H7 (cell line): Measurements from ENCODE around the gene PBX3. TPM values are rescaled to one million over a fixed set of nuclear protein-coding genes. Genes with fewer than 3 reads are reported as not detected.
"Not testable (repeated sequence)": the region's sequence is repeated elsewhere in the genome, so short reads cannot be mapped to it uniquely, and the experiment has no call there.

Source experiments
- DNase-seq: peaks from one replicate; pipeline ENCODE4 v3.0.0; 2012
- H3K27me3 ChIP-seq: 2 replicates; pipeline ENCODE4 v1.6.0; 2011; ENCODE audit warnings: mild to moderate bottlenecking, low read length; ENCODE audit not compliant: control insufficient read depth, insufficient read depth
- H3K36me3 ChIP-seq: replicated peaks from 2 replicates; pipeline ENCODE4 v1.5.1; 2011; ENCODE audit warnings: low read length; ENCODE audit not compliant: control insufficient read depth, insufficient read depth
- H3K4me3 ChIP-seq: 2 replicates; pipeline ENCODE4 v1.5.1; 2011; ENCODE audit warnings: low read depth, mild to moderate bottlenecking, control low read depth, low read length, moderate library complexity; ENCODE audit not compliant: insufficient read depth
- total RNA-seq: library from RNA; depleted of rRNA; stranded (reverse); fragments of >200 nt; shearing (Covaris generic); gene quantifications from 2 replicates; pipeline ENCODE4 v1.2.3, GENCODE V29; 2014

PBX3 gene
- total RNA-seq, 1 experiment from 2014 or later: 46.9 TPM

DNA sequence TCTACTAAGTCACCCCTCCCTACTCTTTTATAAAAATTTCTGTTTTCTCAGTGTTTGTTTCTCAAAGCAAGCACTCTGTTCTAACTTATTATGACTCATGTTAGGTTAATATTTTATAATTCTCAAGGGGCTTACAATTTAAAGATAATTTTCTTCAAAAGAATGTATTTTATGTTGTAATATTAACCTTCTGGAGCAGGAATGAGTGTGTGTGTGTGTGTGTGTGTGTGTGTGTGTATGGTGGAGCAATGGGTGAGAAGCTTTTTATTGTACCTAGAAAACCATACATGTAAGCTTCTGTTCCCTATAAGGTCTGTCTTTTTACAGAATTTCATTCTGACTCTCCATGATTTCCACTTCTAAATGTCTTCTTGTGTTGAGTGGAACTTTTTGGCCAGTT, 63.0 kb downstream of the PBX3 start:
- DNase-seq: no peak
- no peak overlapping the region for H3K4me3 ChIP-seq
- no peaks in the 10 kb centered on the region for H3K27me3 ChIP-seq
- H3K36me3 ChIP-seq: no peaks in the 10 kb centered on the region

DNA sequence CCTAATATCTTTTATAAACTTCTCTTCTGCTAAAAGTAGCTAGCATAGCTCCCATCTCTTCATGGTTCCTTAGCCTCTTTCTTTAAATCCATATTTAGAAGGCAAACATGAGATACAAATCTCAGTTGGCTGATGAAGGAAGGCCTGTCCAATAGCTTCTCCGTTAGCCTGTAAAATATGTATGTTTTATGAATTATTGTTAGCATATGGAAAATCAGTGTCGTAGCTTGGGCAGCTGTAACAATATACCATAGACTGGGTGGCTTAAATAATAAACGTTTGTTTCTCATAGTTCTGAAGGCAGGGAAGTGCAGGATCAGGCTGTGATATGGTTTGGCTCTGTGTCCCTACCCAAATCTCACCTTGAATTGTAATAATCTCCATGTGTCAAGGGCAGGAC, 63.8 kb downstream of the PBX3 start:
- H3K4me3 ChIP-seq: no peak overlapping the region
- no peaks in the 10 kb centered on the region for H3K36me3 ChIP-seq
- DNase-seq: no peak
- H3K27me3 ChIP-seq: no peaks in the 10 kb centered on the region

DNA sequence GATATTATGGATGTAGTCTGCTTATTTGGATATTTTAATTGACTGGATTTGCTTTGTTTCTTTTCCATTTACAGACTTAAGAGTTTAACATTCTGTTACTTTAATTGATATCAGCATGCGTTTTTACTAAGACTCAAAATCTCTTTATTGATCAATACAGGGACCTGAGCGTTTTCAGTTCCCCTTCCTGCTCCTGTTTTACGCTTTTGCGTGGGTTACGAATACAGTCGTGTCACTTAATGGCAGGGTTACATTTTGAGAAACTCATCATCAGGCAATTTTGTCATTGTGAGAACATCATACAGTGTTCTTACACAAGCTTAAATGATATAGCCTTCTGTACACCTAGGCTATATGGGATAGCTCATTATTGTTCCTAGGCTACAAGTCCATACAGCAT, 65.2 kb downstream of the PBX3 start:
- no peak for DNase-seq
- no peaks in the 10 kb centered on the region for H3K36me3 ChIP-seq
- no peaks in the 10 kb centered on the region for H3K27me3 ChIP-seq
- no peak overlapping the region for H3K4me3 ChIP-seq

DNA sequence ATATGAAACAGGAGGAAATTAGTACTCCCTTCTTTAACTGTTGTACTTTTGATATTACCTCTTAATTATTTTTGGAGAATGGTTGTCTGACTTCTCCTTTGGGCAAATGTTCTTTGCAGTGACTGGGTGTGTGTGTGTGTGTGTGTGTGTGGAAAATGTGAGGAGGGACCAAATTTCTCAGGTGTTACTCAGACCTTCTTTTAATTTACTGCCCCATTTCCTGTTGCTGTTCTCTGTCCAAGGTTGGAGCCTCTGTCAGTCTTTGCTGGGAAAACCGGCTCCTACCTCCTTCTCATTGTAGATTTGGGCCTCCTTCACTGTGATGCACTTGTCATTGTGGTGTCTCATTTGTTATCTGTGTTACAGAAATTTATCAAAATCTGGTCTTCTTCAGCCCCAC, 68.4 kb downstream of the PBX3 start:
- H3K36me3 ChIP-seq: no peaks in the 10 kb centered on the region
- H3K4me3 ChIP-seq: no peak overlapping the region
- H3K27me3 ChIP-seq: no peaks in the 10 kb centered on the region
- DNase-seq: no peak

DNA sequence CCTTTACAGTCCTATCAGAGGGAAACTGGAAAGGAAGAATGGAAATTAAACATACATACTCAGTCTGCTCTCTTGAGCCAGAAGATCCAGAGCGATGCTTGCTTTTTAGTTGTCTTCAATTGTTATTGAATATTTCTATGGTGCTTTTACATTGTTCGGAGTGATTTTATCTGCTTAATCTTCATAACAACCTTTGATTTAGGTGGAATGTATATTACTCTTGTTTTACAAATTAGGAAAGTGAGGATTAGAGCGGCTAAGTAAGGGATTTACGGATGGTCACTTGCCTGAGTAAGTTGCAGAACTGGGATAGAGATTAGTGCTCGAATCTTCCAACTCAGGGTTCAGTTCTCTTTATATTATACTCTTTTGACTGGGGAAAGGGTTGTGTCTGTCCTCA, 69.1 kb downstream of the PBX3 start:
- DNase-seq: no peak
- no peaks in the 10 kb centered on the region for H3K27me3 ChIP-seq
- H3K36me3 ChIP-seq: no peaks in the 10 kb centered on the region
- no peak overlapping the region for H3K4me3 ChIP-seq

DNA sequence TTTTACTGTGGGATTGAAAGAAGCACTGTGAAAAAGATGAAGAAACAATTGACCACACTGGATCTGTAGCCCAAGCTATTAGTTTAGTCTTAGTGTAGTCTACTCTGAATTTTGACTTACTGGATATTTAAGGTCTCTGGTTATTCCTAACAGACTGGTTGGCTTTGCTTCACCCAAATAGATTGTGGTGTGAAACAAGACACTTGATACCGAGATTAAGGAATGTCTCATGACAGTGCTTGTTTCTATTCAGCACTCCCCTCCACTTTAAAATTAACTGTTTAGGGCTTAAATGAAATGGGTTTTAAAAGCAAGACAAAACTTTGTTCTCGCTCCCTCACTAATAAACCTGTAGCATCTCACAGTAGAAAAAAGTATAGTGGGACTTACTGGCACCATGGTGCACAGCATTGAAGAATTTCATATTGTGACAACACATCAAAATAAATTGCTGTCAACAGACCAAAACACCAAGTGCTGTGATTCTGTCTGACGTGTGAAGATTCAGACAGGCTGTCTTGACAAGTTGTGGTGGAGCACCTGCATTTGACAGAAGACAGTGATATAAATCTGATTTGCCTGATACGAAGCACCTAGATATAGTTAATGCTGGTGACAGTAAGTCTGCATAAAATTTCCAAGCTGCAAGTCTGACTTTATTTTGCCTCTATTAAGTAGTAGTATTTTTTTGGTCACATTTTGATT, 73.1 kb downstream of the PBX3 start:
- no peak for DNase-seq
- Histone ChIP-seq H3K4me3 (no peak overlapping the region), H3K36me3 (no peaks in the 10 kb centered on the region), H3K27me3 (no peaks in the 10 kb centered on the region)

DNA sequence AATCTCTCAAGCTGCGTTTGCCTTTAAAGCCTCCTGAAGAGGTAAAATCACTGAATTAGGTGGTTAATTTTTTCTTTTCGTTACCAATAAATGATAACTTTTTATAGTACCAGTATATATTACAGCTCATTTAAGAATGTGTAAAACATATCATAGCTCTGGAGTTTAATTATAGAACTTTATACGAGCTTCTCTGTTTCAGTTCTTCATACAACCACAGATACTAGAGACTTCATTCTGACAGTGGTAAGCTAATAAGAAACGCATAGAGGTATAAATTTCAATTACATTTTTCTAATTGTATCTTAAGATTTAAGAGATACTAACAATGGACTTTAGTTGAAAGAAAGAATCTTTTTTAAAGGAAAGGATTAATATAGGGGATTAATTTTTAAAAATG, 73.9 kb downstream of the PBX3 start:
- DNase-seq: no peak
- no peaks in the 10 kb centered on the region for H3K36me3 ChIP-seq
- no peak overlapping the region for H3K4me3 ChIP-seq
- no peaks in the 10 kb centered on the region for H3K27me3 ChIP-seq

DNA sequence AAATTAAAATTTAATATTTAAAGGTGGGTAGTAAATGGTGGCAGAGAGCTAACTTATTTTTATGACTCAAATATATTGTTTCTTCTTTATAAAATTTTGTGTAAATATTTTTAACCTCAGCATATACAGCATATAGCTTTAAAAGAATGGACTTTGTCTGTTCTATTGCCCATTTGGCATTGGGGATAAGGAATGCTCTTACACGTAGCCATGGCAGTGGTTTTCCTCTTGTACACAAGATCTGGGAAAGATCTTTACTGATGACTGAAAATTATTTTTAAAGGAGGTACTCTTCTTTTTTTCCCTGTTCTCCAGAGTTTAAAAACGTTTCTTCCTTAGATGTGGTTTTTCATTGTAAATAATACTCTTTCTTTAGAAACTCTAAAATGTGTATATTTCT, 75.0 kb downstream of the PBX3 start:
- H3K27me3 ChIP-seq: no peaks in the 10 kb centered on the region
- DNase-seq: no peak
- H3K4me3 ChIP-seq: no peak overlapping the region
- no peaks in the 10 kb centered on the region for H3K36me3 ChIP-seq

DNA sequence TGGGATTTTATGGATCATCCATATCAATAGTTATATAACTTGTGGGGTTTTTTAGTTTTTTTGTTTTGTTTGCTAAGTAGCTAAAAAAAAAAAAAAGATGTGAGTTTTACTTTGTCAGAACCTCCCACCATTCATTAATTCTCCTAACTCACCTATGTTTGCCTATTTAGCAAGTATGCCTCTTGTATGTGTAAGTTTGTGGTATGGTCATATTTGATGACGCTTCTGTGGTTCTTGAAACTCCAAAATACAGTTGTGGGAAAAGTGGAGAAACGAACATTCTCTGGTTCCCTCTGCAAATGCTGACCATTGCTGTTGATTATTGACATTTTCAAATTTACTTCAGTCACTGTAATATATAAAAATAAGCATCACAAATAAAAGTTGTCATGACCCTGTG, 75.7 kb downstream of the PBX3 start:
- no peak for DNase-seq
- Histone ChIP-seq H3K27me3 (no peaks in the 10 kb centered on the region), H3K4me3 (no peak overlapping the region), H3K36me3 (no peaks in the 10 kb centered on the region)

DNA sequence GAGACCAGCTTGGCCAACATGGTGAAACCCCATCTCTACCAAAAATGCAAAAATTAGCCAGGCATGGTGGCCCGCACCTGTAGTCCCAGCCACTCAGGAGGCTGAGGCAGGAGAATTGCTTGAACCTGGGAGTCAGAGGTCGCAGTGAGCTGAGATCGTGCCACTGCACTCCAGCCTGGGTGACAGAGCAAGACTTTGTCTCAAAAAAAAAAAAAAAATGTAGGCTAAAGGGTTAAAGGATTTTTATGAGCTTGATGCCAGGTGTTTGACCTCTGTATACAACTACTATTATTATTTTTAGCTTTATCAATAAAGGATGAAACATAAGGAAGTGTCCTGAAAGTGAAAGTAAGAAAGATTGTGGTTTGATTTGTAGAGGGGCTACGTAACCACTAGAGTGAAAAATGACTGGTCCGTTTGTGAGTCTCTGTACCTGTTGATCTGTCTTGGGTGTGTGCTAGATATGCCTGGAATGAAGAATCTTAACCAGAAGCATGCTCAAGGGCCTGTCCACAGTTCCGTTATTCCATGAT, 76.8 kb downstream of the PBX3 start:
- not testable (repeated sequence) for H3K4me3 ChIP-seq, H3K27me3 ChIP-seq, DNase-seq, H3K36me3 ChIP-seq

DNA sequence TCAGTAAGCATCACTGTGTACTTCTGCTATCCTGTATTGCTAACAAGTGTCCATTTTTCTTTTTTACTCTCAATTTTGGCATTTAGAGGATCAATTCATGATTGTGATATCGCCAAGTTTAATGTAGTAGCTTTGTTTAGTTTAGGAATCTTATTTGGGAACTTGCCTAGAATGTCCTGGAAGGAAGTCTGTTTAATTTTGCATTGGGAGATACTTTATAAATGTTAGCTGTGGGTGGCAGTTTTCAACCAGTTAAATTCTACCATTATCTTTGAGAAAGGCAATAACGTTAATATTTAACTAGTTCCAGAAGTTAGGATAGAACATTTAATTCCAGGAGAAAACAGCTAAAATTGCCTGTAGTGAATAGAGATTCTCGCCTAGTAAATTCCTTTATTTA, 78.6 kb downstream of the PBX3 start:
- Histone ChIP-seq H3K4me3 (no peak overlapping the region), H3K27me3 (no peaks in the 10 kb centered on the region), H3K36me3 (no peaks in the 10 kb centered on the region)
- no peak for DNase-seq

DNA sequence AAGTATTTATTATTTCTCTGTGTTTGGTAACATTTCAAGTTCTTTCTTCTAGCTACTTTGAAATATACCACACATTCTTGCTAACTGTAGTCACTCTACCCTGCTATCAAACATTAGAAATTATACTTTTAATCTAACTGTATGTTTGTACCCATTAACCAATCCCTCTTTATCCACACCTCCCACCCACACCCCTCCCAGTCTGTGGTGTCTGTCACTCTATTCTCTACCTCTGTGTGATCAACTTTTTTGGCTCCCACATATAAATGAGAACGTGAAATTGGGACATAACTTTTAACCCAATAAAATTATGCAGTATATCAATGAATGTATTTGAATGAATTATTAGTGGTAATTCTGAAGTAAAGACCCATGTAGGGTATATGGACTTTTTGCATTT, 79.7 kb downstream of the PBX3 start:
- Histone ChIP-seq H3K4me3 (no peak overlapping the region), H3K27me3 (no peaks in the 10 kb centered on the region), H3K36me3 (no peaks in the 10 kb centered on the region)
- DNase-seq: no peak

DNA sequence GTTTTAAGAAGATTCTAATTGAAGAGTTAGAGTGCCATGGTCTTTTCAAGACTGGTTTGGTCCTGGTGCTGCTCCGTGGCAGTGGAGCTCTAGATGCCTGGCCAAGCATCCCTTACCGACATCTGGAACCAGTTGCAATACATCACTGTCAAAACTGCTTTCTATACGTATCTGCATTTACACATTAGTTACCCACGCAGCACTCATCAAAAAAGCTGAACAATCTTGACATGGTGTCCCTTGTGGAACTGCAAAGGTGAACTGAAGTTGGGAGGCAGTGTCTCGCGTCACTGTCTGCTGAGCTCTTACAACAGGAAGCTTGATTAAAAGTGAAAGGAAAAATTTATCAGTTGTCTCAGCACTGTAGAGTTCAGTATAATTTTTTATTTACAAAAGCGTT, 82.6 kb downstream of the PBX3 start:
- DNase-seq: no peak
- no peak overlapping the region for H3K4me3 ChIP-seq

DNA sequence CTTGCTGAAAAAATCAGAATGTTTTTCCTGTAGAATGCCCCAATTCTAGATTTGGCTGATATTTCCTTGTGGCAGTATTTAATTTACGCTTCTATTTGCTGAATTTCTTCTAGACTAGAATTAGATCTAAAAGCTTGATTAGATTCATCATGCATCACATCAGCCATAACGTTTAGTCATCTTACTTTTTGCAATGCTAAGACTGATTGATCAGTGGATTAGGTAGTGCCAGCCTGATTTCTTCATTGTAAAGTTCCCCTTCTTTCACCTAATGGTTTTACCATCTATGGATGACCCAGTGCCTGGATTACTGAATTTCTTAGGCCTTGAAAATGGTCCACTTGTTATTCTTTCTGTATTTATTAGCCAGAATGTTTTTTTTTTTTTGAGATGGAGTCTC, 83.9 kb downstream of the PBX3 start:
- Histone ChIP-seq H3K27me3 (no peaks in the 10 kb centered on the region), H3K36me3 (no peaks in the 10 kb centered on the region), H3K4me3 (no peak overlapping the region)
- no peak for DNase-seq

More for the DNA sequence above, 82.6 kb downstream of the PBX3 start:
- Histone ChIP-seq H3K36me3 (no peaks in the 10 kb centered on the region), H3K27me3 (no peaks in the 10 kb centered on the region)

DNA sequence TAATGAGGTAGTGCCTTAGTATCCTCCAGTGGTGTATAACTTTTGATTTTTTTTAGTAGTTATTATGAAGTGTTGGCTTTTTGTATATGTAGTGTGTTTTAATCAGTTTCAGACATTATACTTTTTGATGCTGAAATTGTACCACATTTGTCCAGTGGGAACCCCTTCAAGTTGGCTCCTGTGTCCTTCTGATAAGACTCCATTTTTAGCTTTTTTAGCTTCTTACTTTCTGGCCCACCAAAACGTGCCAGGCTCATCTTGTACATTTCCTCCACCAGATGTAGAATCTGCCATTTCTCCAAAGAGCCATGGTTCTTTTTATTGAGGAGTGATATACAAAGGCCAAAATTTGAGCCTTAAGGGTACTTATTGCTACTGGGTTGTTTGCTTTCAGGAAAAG, 84.4 kb downstream of the PBX3 start:
- no peak overlapping the region for H3K4me3 ChIP-seq
- no peak for DNase-seq
- no peaks in the 10 kb centered on the region for H3K36me3 ChIP-seq
- no peaks in the 10 kb centered on the region for H3K27me3 ChIP-seq

DNA sequence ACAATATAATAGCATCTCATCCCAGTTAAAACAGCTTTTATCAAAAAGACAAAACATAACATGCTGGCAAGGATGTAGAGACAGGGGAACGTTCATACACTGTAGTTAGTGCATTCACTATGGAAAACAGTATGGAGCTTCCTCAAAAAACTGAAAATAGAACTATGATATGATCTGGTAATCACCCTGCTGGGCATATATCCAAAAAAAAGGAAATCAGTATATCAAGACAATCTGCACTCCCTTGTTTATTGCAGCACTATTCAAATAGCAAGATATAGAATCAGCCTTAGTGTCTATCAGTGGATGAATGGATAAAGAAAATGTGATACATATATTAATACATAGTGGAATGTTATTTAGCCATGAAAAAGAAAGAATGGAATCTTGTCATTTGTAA, 88.5 kb downstream of the PBX3 start:
- H3K4me3 ChIP-seq: no peak overlapping the region
- no peaks in the 10 kb centered on the region for H3K27me3 ChIP-seq
- DNase-seq: no peak
- no peaks in the 10 kb centered on the region for H3K36me3 ChIP-seq
